ENCODE measurements around the gene MAP7.

DNA sequence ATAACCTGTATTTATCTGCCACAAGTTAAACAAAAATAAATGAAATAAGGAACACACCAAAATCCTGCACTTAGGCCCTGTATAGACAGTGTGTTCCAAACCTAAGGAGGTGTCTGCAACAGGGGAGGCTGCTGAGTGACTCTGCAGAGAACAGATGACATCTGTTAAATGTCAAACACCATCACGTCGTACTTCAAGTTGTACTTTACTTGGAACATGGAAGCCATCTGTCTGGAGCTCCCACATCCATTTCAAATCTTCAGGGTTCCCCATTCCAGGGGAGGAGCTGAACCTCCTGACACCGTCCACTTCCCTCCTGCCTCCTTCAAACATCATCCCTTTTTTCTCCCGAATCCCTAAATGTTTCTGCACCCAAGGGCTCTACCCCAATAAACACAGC, 1.8 kb upstream of the MAP7 start:
- TF ChIP-seq FOS (IDR thresholded peaks at IDR 0.05; ENCODE audit: borderline replicate concordance, insufficient read depth, low read length), result no peak
- TF ChIP-seq MYC (IDR thresholded peaks at IDR 0.05; ENCODE audit: low read depth, low read length), result no peak
- TF ChIP-seq, protein P1, sequence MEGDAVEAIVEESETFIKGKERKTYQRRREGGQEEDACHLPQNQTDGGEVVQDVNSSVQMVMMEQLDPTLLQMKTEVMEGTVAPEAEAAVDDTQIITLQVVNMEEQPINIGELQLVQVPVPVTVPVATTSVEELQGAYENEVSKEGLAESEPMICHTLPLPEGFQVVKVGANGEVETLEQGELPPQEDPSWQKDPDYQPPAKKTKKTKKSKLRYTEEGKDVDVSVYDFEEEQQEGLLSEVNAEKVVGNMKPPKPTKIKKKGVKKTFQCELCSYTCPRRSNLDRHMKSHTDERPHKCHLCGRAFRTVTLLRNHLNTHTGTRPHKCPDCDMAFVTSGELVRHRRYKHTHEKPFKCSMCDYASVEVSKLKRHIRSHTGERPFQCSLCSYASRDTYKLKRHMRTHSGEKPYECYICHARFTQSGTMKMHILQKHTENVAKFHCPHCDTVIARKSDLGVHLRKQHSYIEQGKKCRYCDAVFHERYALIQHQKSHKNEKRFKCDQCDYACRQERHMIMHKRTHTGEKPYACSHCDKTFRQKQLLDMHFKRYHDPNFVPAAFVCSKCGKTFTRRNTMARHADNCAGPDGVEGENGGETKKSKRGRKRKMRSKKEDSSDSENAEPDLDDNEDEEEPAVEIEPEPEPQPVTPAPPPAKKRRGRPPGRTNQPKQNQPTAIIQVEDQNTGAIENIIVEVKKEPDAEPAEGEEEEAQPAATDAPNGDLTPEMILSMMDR (IDR thresholded peaks at IDR 0.05; ENCODE audit: extremely low read depth in 1 of 2, insufficient read depth in 1 of 2, low read depth in 1 of 2, low read length in 2 of 2), result no peak
